NCI-H2029 treated with DMSO at 0.1 percent for 48 hours (cell line): ENCODE results near the gene KYNU.

Experiments used
- DNase-seq: peaks from one replicate; lab custom pipeline; 2025; lab: John Stamatoyannopoulos, UW

Gene KYNU

DNA sequence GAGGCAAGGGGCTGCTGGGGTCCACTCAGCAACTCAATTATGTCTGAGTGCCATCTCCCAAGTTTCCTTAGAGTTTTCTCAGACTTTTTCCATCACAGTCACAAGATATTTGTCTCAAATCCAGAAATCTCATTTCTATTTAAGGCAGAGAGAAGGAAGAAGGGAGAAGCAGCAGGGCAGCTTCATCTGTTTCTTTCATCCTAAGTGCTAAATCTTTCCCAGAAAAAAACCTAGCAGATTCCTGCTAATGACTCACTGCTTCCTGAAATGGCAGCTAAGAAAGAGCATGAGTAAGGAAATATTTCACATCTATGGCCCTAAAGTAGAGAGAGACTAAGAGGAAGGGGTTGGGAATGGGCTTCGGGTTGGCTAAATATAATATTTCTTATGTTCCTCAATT lies 88.0 kb downstream of the KYNU start:
- DNase-seq, result no peak

GRCh38 chr2:142966284-142966683 lies 88.8 kb downstream of the KYNU start:
- no peak for DNase-seq

GRCh38 chr2:142967060-142967459 lies 89.6 kb downstream of the KYNU start:
- no peak for DNase-seq

- DNase-seq, result no peak
Measured at GRCh38 chr2:142973160-142973821, 95.8 kb downstream of the KYNU start.

DNA sequence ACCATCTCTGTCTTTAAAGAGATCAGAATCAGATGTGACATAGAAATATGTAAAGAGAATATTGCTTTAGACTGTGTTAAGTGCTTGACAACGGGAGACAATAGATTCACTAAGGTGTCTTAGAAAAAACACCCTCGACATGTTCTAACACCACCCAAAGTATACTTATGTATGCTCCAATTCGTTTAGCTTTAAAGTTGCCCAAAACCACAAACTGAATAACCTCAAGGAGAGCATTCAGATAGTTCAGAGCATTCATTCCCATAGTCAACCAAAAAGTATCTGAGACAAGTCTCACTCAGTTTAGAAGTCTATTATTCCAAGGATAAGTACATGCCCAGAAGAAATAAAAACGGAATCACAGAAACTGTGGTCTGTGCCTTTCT lies 96.4 kb downstream of the KYNU start:
- no peak for DNase-seq

DNA sequence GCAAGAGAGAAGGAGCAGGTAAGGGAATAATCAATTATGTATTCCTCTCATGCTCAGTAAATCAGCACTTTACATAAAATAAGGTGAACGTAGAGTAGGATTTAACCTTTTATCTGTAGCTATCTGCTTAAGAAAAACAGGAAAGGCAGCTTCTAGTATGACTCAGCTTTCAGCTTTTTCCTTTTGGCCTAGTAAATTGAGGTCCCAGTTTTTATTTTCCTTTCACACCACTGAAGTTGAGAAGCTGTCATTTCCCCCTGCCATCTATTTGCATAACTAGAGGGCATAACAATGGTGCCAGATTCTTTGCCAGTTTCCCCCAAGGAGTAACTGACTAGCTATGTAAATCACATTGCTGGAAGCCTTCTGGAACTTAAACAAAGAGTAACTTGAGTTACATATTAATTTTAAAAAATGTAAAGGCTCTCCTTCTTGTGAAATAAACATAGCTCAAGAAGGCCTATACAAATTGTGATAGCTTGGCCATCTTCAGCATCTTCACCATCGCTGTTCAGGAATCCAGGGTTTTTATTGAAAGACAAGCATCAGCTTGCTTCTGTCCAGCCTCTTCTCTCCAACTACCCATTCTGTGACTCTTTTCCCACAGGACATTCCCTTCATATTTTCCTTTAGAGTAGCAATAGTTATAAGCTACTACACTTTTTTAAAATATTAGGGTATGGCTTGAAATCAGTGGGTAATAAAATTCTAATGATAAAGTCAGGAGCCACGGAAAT lies 97.0 kb downstream of the KYNU start:
- DNase-seq, result no peak

- DNase-seq, result no peak
Measured at GRCh38 chr2:142975239-142975638, 97.8 kb downstream of the KYNU start.

GRCh38 chr2:142980246-142981068 lies 103.0 kb downstream of the KYNU start:
- peak; percentile 36 for DNase-seq

DNA sequence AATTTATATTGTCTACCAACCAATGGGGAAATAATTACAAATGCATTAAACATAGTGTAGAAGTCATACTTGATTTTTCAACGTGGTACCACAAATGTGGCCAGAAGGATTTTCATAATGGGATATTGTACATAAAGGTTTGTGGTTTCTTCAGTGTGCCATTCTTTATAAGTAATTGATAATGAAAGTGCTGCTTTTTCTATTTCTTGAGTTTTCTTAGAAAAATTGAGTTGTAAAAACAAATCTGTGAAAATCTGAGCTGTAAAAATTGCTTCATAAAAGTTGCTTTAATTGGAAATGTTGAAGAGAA lies 103.6 kb downstream of the KYNU start:
- DNase-seq, result no peak

- DNase-seq, result no peak
Measured at GRCh38 chr2:142981756-142982155, 104.3 kb downstream of the KYNU start.

DNA sequence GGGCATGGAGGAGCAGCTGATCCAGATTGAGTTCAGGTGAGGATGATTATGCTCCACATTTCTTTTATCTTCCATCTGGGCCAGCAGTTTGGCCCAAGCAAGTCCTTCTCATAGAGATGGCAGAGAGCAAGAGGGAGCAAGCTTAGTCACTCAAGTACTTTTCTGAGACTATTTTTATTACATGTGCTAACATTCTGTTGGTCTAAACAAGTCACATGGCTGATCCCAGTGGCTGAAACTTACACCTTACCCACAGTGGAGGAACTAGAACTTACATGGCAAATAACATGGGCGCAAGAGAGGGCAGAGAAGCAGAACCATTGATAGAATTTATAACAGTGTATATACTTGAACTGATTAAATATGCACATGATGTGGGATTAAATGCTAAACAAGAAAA lies 105.7 kb downstream of the KYNU start:
- no peak for DNase-seq

- no peak for DNase-seq
Measured at GRCh38 chr2:142984657-142985056, 107.2 kb downstream of the KYNU start.

GRCh38 chr2:142987044-142987443 lies 109.6 kb downstream of the KYNU start:
- DNase-seq, result no peak

DNA sequence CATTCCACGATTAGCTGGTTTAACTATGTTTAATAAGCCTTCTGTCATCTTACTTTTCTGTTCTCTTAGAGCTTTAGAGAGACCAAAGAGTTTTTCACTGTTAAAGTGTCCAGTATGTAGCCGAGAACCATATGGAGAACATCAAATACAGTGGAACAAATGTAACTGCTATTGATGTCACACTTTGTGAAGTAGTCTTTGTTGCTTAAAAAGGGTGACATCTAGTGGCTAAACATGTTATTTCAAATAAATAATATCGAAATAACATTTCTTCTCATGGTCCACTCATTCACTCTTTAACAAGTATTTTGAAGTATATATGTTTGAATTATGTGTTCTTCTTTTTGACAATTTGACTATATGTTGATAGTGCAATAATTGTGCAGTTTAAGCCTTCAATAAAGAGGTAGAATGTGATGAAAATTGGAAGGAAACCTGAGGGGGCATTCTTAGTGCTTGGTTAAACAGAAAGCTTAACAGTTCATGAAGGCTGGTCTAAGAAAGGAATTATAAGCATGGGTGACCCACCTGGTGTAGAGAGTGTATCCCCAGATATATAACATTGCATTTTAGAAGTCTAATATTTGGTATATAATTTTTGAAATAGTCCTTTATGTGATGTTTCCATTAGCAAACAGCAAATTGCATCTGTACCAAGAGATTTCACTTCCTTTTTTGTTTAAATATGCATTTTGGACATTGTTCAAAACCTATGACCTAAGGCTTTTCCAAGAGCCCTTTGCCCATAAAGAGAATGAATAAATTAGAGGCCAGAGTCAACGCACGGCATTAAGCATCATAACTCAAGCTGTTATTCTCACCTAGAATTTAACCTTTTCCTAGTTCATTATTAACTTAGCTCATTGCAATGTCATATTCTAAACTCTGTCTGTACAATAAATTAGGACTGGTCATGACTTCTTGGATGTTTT lies 112.1 kb downstream of the KYNU start:
- DNase-seq, result peak; percentile 6

DNA sequence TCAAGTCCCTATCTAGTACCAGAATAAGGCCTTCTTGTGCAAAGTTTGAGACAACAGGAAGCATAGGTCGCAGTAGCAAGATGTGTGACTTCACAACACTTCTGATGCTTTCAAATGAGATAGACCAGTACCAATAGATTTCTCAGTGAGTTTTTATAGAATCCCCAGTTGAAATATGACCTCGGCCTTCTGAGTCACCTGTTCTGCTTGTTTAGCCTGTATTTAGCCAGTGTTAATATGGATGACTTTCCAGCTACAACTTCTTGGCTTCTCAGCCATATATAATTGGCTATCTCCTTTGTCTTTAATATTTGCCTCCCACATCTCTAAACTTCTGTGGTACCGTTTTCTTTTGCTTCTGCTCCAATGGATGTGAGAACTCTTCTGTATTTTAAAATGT lies 113.8 kb downstream of the KYNU start:
- no peak for DNase-seq

- no peak for DNase-seq
Measured at GRCh38 chr2:142992840-142993239, 115.4 kb downstream of the KYNU start.

GRCh38 chr2:142993771-142994170 lies 116.3 kb downstream of the KYNU start:
- no peak for DNase-seq

GRCh38 chr2:142994665-142995064 lies 117.2 kb downstream of the KYNU start:
- DNase-seq, result no peak

DNA sequence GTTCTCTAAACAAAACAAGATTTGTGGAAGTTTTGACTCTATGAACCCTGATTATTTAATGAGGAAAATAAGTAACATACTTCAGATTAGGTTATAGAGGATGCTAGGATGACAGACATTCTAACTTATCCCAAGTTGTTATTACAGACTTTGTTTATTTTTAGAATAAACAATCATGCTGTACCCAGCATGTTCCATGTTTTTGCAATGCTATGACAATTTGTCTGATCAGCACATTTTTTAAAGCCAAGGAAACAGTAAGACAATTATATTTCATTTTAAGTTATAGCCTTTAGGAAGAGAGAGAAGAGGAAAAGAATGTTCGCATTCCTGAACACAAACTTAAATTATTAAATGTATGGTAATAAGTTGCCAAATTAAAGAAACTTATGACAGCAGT lies 119.8 kb downstream of the KYNU start:
- DNase-seq, result no peak

GRCh38 chr2:143000599-143000998 lies 123.1 kb downstream of the KYNU start:
- no peak for DNase-seq

- DNase-seq, result no peak
Measured at GRCh38 chr2:143001501-143001900, 124.0 kb downstream of the KYNU start.

- no peak for DNase-seq
Measured at GRCh38 chr2:143015656-143016055, 138.2 kb downstream of the KYNU start.
